ENCODE measurements around the gene GOLGA8S.
"Not testable (repeated sequence)": the region's sequence is repeated elsewhere in the genome, so short reads cannot be mapped to it uniquely, and the experiment has no call there.

The GOLGA8S gene, protein sequence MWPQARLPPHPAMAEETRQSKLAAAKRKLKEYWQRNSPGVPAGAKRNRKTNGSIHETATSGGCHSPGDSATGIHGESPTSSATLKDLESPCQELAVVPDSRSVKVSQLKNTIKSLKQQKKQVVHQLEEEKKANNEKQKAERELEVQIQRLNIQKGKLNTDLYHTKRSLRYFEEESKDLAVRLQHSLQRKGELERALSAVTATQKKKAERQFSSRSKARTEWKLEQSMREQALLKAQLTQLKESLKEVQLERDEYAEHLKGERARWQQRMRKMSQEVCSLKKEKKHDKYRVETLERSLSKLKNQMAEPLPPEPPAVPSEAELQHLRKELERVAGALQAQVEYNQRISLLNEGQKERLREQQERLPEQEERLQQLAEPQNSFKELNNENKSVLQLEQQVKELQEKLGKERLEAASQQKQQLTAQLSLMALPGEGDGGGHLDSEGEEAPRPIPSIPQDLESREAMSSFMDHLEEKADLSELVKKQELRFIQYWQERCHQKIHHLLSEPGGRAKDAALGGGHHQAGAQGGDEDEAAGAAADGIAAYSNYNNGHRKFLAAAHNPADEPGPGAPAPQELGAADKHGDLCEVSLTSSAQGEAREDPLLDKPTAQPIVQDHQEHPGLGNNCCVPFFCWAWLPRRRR

DNA sequence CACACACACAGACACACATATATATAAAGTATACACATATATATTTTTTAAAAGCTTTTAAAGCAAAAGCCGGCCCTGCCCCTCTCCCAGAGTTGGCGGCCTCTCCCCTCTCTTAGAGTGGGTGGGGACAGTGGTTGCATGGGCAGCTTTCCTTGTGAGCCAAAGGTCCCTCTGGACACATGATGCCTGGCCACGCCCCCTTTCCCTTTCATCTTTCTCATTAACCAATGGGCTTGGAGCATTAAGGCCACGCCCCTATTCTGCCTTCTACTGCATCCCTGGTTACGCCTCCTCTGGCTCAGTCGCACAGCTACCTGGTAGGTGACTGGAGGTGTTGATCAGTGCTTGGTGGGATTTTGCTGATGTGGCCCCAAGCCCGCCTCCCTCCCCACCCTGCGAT, at the start of gene GOLGA8S:
Gene GOLGA8S, plus strand, starts transcription at position 301 of the 400 bp plus-strand sequence. Its CDS starts 62 bp downstream, at position 363.
- DNase-seq = not testable (repeated sequence)

DNA sequence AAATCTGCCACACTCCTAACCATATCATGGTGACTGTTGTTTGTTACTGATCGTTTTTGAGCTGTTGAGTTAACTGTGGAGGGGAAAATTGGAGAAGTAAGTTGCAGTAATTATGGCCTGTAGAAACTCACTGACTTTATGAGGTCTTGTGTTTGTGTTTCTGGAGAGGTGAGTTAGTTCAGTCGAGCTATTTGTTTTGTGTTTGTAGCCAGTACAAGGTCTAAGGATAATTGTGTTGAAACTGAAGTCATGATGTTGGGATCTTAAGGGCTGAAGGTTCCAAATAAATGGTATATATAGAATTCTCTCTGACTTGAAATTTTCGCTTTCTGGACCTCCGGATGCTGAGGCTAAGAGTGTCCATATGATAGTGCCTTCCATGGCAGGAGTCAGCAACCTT, 49.7 kb upstream of the GOLGA8S start:
- DNase-seq = not testable (repeated sequence)

DNA sequence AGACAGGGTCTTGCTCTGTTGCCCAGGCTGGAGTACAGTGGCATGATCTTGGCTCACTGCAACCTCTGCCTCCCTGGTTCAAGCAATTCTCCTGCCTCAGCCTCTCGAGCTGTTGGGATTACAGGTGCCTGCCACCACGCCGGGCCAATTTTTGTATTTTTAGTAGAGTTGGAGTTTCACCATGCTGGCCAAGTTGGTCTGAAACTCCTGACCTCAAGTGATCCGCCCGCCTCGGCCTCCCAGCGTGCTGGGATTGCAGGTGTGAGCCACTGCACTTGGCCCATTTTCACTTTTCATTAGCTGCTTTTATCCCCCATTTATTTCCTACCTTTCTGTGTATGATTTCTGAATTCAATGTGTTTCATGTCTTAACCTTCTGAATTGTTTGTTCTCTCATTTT, 48.6 kb upstream of the GOLGA8S start:
- DNase-seq = not testable (repeated sequence)

DNA sequence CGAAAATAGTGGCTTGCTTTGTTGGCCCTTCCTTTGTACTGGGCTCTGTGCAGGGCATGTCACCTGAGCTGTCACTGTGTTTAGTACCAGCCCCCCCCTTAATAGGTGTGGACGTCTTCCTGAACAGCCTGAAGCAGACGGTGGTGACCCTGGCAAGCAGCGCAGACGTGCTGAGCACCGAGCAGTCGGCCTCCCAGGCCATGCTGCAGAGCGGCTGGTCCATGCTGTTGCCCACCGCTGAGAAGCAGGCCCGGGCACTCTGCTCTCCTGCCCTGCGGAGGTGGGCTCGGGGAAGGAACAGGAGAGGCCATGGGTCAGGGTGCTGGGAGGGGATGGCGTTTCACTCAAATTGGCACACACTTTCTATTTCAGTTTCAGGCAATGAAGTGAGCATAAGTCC, 43.3 kb upstream of the GOLGA8S start:
- not testable (repeated sequence) for DNase-seq

DNA sequence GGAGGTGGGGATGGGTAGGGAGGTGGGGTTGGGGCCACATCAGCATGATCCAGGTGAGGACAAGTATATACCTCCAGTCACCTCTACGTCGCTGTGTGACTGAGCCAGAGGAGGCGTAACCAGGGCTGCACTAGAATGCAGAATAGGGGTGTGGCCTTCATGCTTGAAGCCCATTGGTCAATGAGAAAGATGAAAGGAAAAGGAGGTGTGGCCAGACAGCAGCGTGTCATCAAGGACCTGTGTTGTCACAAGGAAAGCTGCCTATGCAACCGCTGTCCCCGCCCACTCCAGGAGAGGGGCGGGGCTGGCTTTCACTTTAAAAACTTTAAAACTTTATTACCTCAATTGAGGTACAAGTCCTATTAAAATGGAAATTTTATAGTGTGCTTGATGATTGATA, 20.5 kb upstream of the GOLGA8S start, which contains the start of gene GOLGA6L26:
Gene GOLGA6L26, minus strand, starts transcription at position 101 of the 400 bp plus-strand sequence. Its CDS starts 61 bp downstream, at position 40.
- not testable (repeated sequence) for DNase-seq

DNA sequence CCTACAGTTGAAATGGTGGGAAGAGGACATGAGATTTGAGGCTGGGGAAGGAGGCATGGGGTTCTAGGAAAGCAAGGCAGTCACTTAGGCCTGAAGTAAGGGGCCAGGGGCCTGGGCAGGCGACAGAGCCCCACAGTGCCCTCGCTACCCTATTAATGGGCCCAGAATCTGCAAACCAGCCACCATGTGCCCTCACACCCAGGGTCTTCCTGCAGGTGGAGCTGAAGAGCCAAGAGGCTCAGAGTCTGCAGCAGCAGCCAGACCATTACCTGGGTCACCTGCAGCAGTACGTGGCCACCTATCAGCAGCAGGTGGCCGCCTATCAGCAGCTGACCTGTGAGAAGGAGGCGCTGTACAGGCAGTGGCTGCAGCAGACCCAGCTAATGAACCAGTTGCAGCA, 8.1 kb downstream of the GOLGA8S start:
- not testable (repeated sequence) for DNase-seq

DNA sequence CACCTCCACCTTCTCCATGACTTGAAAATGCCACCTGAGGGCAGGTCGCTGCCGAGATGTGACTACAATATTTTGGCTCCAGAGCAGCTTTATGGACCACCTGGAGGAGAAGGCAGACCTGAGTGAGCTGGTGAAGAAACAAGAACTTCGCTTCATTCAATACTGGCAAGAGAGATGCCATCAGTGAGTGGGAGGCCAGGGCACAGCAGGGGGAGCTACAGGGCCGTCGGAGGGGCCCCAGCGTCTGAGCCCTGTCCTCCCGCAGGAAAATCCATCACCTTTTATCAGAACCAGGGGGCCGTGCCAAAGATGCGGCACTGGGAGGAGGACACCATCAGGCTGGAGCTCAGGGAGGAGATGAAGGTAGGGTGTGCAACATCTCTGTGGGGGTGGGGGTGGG, 9.7 kb downstream of the GOLGA8S start:
- DNase-seq = not testable (repeated sequence)

DNA sequence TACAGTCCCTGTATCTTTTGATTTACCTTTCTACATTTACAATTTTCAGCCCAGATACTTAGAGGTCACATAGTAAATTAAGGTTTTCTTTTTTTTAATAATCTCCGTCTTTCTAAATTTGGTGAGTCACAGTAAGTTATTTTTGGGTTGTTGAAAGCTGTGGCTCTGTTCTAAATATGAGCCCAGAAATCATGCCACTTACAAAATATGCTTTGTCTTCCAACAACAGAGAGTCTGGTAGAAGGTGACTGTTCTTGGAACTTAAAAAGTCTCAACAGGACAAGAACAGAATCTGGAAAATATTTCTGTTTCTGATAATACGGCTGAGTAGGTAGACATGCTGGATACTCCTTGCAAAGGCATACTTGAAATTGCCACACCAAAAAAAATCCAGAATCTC, 16.0 kb downstream of the GOLGA8S start:
- DNase-seq = no peak

DNA sequence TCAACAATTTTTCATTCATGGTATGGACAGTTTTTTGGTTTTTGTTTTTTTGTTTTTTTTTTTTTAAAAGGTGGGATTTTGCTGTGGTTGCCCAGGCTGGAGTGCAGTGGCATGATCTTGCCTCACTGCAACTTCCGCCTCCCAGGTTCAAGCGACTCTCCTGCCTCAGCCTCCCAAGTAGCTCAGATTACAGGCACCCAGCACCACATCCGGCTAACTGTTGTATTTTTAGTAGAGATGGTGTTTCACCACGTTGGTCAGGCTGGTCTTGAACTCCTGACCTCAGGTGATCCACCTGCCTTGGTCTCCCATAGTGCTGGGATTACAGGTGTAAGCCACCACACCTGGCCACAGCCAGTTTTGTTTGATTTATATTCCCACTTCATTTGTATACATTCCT, 16.6 kb downstream of the GOLGA8S start:
- DNase-seq = not testable (repeated sequence)

DNA sequence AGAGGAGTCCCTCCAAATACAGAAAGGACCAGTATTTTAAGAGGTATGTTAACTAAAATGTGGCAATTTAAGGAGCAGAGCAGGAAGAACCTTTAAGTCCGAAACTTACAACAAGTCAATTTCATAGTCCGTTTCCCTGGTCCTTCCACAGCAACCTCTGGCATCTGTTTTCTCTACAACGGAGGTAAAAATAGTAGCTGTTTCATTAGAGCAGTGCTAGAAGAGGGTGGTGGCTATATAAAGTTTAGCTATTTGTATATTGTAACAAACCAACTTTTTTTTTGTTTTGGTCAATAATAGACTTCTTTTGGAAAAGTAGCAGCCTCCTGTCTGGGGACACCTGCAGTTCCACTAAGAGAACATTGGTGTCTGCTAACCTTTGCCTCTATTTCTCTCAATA, 17.3 kb downstream of the GOLGA8S start:
- not testable (repeated sequence) for DNase-seq

DNA sequence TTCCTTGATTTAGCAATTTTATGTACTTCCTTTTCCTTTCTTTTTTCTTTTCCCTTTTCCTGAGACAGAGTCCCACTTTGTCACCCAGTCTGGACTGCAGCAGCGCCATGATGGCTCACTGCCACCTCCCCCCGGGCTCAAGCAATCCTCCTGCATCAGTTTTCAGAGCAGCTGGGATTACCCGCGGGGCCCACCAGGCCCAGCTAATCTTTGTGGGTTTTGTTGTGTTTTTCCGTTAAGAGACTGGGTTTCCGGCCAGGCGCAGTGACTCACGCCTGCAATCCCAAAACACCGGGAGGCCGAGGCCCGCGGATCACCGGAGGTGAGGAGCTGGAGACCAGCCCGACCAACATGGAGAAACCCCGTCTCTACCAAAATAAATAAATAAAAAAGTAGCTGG, 17.7 kb downstream of the GOLGA8S start:
- DNase-seq = no peak

DNA sequence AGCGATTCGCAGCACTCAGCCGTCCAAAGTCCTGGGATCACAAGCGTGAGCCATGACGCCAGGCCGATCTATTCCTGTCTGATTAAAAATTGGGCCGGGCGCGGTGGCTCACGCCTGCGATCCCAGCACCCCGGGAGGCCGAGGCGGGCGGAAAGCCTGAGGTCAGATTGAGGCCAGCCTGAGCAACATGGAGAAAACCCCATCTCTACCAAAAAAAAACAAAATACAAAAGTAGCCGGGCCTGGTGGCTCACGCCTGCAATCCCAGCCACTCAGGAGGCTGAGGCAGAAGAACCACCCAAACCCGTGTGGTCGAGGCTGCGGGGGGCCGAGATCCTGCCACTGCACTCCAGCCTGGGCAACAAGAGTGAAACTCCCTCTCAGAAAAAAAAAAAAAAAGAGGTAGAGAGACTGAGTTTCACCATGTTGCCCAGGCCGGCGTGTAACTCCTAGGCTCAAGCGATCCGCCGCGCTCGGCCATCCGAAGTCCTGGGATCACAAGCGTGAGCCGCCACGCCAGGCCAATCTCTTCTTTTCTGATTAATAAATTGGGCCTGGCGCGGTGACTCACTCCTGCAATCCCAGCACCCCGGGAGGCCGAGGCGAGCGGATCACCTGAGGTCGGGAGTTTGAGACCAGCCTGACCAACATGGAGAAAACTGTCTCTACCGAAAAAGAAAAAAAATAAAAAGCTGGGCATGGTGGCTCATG, 18.5 kb downstream of the GOLGA8S start:
- DNase-seq = not testable (repeated sequence)

DNA sequence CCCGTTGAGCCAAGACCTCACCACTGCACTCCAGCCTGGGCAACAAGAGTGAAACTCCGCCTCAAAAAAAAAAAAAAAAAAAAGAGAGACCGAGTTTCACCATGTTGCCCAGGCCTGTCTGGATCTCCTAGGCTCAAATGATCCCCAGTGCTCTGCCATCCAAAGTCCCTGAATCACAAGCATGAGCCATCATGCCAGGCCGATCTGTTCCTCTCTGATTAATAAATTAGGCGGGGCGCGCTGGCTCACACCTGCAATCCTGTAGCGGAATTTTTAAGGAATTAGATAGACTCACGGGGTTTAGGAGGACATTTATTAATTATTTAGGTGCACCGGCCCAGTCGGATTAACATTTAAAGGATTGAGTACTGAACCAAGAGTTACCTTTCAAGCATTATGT, 19.7 kb downstream of the GOLGA8S start:
- DNase-seq = not testable (repeated sequence)

DNA sequence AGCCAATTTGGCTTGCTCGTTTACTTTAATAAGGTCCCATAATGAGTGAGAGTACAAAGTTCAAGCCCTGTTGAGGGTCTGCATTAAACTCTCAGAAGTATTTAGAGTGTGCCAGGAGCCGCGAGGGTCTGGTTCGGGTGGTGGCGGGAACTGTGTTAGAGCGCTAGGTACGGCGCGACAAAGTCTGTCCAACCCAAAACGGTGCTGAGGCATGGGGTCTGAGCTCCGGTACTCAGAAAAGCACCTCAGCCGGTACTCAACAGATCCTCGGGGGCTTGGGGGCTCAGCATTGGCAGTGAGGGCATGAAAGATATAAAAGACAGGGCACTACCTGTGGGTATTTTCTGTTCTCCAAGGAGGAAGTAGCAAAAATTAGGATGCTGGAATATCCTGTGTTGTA, 24.4 kb downstream of the GOLGA8S start:
- not testable (repeated sequence) for DNase-seq

DNA sequence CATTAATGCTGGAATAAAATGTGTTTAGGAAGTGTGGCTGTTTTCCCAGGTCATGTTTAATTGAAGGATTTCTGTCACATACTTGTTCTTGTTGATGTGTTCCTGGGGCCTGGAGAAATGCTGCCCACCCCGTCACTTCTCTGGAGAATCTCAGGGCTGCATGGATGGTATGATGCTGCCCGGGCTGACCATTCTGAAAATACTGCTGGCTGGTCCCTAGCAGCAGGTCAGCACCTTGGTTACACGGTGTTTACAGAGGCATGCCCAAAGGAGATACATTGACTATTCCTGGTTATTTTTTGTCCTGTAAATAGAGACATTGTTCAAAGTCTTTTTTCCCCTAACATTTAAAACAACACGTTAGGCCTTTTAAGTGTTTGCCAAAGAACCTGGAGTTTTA, 26.2 kb downstream of the GOLGA8S start:
- DNase-seq = not testable (repeated sequence)

DNA sequence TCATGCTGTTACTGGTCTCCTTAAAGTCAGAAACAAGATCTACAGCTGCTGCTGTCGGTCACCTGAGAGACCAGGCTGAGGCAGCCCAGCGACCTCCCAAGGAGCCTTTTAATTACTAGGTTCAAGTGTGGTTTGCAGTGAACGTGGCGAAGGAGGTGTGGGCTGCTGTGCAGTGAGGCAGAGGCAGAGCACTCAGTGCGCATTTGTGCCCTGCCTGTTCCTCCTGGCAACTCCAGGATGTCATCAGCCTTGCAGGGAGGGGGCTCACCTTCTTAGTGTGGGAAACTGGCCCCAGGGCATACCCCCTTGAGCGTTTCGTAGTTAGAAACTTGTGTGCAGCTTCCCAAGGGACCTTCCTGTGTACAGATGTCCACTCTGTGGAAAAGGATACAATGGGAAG, 26.6 kb downstream of the GOLGA8S start:
- DNase-seq = not testable (repeated sequence)

DNA sequence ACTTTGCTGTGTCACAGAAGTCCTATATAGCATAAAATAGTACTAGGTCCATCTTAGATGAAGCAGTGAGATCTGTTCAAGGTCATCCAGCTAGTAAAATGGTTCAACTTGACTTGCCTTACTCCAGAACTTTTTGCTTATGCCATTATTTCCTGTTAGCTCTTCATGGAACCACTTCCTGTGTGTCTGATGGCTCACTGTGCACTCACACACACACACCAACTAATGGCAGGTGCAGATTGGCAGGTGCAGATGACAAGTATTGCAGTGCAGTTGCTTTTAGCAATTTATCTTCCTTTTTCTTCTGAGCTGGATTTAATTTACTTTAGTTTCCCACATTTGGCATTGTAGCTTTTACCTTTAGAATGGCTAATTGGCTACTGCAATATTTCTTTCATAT, 29.8 kb downstream of the GOLGA8S start:
- DNase-seq = no peak

DNA sequence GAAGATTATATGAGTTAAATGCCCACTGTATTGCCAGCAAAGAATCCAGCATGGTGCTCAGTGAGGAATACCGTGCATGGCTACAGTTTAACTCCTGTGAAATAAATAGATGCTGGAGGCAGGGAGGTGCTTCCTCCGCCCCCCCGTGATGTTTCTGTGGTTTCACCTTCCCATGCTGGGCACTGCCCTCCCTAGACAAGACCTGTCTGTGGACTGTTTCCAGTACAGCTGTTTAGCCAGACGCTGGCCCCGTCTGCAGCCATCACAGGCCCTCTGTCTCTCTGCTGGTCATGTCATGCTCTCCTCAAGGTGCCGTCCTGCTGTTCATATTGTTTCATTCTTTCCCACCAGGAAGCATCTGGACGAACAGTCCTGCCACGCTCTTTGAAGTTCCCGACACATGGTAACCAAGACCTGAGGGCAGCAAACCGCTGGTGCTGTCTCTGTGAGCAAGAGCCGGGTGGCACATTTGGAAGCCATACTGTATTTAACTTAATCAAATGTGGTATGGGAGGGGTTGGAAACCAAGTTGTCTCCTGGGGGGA, 31.4 kb downstream of the GOLGA8S start:
- DNase-seq = no peak

DNA sequence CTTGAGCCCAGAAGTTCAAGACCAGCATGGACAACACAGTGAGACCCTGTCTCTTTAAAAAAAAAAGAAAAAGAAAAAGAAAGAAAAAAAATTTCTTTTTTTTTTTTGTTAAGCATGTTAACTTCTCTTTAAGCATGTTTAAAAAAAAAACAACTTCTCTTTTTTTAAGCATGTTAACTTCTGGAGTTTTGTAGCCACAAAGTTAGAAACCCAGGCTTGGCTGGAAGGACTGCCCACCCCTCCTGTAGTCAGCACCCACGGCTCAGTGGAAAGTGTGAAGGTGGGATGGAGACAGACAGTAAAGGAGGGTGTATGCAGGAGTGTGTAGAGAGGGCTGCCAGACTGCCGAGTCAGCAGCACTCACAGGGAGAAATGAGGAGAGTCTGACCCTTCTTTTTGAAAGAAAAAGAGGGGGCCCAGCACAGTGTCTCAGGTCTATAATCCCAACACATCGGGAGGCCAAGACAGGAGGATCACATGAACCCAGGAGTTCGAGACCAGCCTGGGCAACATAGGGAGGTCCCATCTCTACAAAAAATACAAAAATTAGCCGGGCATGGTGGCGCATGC, 33.2 kb downstream of the GOLGA8S start:
- DNase-seq = no peak

DNA sequence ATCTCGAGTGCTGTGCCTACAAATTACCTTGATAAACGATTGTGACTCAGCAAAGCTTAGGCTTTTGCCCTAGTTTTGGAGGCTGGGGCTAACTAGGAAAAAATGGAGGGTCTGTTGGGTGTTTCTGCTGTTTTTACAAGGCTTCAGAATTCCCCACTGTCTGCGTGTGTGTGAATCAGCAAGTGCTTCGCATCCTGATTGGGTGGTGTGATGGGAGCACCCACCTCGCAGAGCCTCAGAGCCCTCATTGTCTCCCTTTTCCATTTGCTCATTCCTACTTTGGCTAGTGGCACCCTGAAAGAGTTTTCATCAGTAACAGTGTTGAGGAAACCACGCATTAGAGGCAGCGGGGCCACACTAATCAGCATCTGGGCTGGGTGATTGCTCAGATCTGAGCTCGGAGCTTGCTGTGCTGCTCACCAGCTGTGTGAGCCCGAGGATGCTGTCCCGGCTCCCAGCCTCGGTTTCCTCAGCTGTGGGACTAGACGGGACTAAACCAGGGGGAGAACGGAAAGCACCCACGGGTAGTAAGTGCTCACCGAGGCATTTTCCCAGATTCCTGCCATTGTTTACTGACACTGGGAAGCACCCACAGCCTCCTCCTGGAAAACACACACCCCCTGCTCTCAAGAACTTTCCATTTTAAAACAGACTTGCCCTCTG, 40.6 kb downstream of the GOLGA8S start:
- DNase-seq = no peak

DNA sequence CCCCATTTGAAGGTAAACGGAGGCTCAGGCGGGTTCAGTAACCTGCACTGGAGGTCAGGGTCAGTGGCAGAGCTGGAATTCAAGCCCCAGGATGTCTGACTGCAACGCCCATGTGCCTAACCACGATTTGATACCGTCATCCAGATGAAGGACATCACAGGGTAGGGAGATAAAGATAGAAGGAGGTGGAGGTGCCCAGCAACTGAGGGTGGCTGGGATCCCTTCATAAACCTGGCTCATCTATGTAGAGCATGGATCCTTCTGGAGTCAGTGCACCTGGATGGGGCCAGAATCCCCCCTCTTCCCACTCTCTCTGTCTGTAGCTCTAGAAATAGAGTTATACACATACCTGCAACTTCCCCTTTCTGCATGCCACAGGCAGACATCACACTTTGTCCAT, 41.3 kb downstream of the GOLGA8S start:
- no peak for DNase-seq

DNA sequence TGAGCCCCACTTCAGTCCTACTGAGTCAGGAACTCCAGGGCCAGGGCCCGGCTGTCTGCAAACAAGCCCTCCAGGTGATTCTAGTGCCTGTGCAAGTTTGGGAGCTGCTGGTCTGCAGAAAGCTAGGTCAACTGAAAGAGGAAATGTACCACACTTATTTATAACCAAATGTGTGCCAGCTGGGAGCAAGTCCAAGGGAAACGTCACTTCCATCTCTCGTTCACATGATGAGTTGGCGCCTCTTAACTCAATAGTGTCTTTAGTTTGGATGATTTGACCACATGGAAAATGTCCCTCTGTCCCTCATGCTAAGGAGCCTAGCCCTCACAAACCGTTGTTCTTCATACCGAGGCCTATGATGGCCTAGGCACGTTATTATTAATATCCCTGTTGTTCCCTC, 43.2 kb downstream of the GOLGA8S start:
- no peak for DNase-seq
